Fibroblast of villous mesenchyme (primary cell): Measurements from ENCODE around the gene CERS3. TPM values are rescaled to one million over a fixed set of nuclear protein-coding genes. Genes with fewer than 3 reads are reported as not detected.

Source experiments
- DNase-seq: peaks from one replicate; pipeline ENCODE4 v3.0.0-alpha.2; 2010; ENCODE audit warnings: low read depth
- H3K4me3 ChIP-seq: 2 replicates; pipeline ENCODE4 v1.5.1; 2011; ENCODE audit warnings: low read depth, mild to moderate bottlenecking, low read length
- total RNA-seq: library from RNA; depleted of rRNA; stranded (reverse); fragments of >200 nt; gene quantifications from 2 replicates; pipeline ENCODE4 v1.2.3, GENCODE V29; 2012
- TF ChIP-seq, protein P1 (sequence below): IDR thresholded peaks from 2 replicates; pipeline ENCODE4 v1.5.1; 2012; ENCODE audit warnings: low read depth, mild to moderate bottlenecking, low read length; ENCODE audit not compliant: insufficient read depth

The CERS3 gene
- total RNA-seq, 1 donor = not detected

DNA sequence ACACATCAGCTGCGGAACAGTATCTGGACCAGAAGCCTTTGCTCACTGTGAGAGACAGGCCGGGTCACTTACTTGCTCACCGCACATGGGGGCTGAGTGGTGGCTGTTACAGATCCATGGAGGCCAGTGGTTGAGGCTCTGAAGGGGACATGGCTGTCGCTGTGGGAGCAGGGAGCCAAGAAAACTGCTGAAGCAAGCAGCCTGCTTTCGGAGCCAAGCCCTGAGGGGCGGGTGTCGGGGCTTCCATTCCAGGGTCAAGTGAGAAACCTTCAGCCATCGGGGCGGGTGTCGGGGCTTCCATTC, 144.7 kb downstream of the CERS3 start:
- DNase-seq = no peak
- TF ChIP-seq, protein P1, sequence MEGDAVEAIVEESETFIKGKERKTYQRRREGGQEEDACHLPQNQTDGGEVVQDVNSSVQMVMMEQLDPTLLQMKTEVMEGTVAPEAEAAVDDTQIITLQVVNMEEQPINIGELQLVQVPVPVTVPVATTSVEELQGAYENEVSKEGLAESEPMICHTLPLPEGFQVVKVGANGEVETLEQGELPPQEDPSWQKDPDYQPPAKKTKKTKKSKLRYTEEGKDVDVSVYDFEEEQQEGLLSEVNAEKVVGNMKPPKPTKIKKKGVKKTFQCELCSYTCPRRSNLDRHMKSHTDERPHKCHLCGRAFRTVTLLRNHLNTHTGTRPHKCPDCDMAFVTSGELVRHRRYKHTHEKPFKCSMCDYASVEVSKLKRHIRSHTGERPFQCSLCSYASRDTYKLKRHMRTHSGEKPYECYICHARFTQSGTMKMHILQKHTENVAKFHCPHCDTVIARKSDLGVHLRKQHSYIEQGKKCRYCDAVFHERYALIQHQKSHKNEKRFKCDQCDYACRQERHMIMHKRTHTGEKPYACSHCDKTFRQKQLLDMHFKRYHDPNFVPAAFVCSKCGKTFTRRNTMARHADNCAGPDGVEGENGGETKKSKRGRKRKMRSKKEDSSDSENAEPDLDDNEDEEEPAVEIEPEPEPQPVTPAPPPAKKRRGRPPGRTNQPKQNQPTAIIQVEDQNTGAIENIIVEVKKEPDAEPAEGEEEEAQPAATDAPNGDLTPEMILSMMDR = no peak
- H3K4me3 ChIP-seq = no peak overlapping the region

DNA sequence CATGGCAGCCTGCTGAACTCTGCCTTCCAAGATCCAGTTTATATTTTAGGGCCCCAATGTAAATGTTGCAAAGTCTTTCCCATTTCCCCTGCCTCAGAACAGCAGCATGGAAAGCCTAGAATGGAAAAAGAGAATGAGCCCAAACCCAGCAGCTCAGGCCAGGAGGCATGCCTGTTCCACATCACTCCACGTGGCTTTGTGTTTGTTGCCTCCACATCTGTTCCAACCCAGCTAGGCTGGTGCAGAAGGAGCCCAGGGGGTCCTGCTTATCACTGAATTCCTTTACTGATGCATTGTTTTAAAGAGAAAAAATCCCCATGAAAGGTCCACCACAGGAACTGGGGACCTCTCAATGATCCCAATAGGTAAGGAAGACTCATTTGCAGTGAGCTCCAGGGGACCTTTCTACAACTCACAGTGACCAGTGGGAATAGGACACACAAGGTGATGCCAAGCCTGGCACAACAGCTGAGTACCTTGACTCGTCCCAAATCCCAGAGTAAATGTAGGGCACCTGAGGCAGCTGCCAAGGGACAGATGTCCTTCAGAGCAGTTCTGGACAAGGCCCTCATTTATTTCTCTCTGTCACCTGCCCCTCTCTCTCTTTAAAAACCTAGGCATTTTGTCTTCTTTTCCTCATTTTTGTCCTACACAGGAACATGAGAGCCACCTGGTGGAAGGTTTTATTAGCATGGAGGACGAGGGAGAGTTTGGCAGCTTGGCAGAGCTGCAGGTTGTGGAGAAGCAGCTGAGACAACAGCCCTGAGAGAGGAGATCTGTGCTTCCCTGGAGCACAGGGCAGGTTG, 145.2 kb downstream of the CERS3 start:
- H3K4me3 ChIP-seq = no peak overlapping the region
- peak; percentile 11 for DNase-seq
- TF ChIP-seq, protein P1 = peak; percentile 34

DNA sequence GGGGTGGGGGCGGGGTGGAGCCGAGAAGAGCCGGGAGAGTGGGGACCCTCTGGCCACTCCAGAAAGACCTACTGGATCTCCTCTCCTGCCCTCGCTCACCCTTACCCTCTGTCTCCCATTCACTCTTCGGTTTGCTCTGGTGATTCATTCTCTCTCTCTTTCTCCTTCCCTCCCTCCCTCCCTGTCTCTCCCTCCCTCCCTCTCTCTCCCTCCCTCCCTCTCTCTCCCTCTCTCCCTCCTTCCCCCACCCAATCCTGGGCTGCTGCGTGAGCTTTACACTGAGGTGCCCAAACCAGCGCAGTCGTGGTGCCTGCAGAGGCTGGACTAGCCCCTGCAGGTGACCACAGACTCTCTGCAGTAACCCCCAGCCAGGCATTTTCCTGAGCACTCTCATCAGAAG, 154.8 kb downstream of the CERS3 start:
- no peak for DNase-seq
- H3K4me3 ChIP-seq = no peak overlapping the region
- TF ChIP-seq, protein P1 = no peak

DNA sequence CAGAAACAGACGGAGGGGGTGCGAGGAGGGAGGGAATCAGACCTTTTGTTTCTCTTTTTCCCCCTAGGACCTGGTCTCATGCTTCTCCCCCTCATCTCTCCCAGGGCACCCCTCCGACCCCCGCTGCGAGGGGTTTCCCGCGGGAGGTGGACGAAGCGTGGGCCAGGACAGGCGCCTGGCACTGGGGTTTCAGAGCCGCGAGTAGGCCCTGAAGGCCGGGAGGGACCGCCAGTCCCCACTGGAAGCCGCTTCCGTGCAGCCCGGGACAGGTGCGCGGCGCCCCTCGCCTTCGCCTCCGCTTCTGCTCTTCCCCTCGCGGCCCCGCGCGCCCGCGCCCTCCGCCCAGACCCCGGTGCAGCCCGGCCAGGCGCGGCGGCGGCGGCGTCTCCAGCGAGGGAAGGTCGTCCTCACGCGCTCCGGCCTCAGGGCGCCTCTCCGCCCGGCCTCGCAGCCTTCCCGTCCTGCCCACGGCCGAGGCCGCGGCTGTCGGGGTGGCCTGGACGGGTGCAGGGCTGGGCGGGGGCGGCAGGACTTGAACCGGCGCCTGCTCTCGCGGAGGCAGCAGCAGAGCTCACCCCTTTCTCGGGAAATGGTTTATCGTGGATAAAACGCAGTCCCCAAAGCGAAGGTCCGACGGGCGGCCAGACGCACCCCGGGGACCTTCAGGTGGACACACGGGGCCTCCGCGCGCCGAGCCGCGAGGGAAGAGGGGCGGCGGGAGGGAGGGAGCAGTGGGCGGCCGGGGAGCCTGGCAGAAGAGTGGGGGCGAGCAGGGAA, 155.4 kb downstream of the CERS3 start:
- TF ChIP-seq, protein P1 = no peak
- no peak for DNase-seq
- no peak overlapping the region for H3K4me3 ChIP-seq

DNA sequence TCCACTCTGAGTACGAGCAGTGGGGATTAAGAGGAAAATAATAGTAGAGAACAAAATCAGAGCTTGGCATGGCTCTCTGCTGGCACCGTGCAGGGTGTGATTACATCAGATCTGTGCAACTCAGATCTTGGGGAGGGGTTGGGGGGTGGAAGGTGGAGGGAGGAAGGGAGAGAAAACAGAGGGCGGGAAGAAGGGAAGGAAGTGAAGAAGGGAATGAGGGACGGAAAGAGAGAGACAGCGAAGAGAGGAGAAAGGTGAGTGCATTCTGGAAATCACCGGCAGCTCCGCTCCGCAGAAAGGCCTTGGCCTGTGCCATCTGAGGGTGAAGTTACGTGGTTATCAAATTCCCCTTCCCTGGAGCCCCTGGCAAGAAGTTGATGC, 156.0 kb downstream of the CERS3 start:
- TF ChIP-seq, protein P1 = no peak
- H3K4me3 ChIP-seq = no peak overlapping the region
- no peak for DNase-seq

DNA sequence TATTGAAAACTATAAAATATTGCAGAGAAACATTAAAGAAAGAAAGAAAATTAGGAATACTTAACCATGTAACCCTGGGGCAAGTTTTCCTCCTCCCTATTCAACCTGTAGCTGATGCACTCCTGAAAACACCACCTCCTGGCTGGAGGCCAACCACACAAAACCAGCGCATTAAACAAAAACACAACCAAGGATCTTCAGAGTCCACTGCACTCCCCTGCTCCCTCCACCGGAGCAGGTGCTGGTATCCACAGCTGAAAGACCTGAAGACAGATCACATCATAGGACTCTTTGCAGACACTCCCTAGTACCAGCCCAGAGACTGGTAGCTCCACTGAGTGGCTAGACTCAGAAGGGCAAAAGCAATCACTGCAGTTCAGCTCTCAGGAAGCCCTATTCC, 173.4 kb downstream of the CERS3 start:
- TF ChIP-seq, protein P1 = no peak
- DNase-seq = no peak
- H3K4me3 ChIP-seq = no peak overlapping the region

DNA sequence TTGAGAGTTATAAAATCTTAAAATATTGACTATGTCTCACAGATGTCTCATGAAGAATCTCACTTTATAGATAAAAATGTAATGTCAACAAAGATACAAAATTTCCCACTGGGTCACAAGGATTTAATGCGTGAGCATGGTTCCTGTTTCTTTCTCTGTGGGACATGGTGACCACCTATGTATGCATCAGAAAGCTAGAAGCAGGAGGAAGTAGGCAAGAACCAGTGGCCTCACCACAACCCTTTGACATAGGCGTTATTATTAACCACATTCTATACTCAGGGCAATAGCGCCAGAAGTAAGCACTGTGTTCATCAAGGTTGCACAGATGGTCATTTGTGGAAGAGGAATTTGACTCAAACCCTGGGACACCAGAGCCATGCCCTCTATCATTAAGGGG, 175.3 kb downstream of the CERS3 start:
- TF ChIP-seq, protein P1 = no peak
- no peak for DNase-seq
- no peak overlapping the region for H3K4me3 ChIP-seq
